Neuronal stem cell (in vitro differentiated cells): Measurements from ENCODE around the gene NOP53.

ENCODE experiments used
- DNase-seq: peaks from one replicate; pipeline ENCODE4 v3.0.0-alpha.2; 2013; ENCODE audit warnings: low spot score
- H2AFZ ChIP-seq: one replicate; pipeline ENCODE4 v1.6.1; 2013; ENCODE audit warnings: mild to moderate bottlenecking, low read length, inconsistent platforms
- H2AK5ac ChIP-seq: 2 replicates; pipeline ENCODE4 v1.6.1; 2013; ENCODE audit warnings: low read depth, mild to moderate bottlenecking, inconsistent platforms, low read length, moderate library complexity, mixed read lengths
- H2BK120ac ChIP-seq: 2 replicates; pipeline ENCODE4 v1.6.1; 2013; ENCODE audit warnings: low read depth, mild to moderate bottlenecking, inconsistent platforms, low read length, moderate library complexity, mixed read lengths
- H2BK12ac ChIP-seq: one replicate; pipeline ENCODE4 v1.6.1; 2013; ENCODE audit warnings: low read length, inconsistent platforms
- H2BK15ac ChIP-seq: 2 replicates; pipeline ENCODE4 v1.6.1; 2013; ENCODE audit warnings: mild to moderate bottlenecking, low read length, inconsistent platforms, mixed read lengths
- H2BK5ac ChIP-seq: one replicate; pipeline ENCODE4 v1.6.1; 2013; ENCODE audit warnings: inconsistent platforms, mild to moderate bottlenecking, low read length, moderate library complexity
- H3K14ac ChIP-seq: one replicate; pipeline ENCODE4 v1.6.1; 2013; ENCODE audit warnings: low read length, inconsistent platforms
- H3K18ac ChIP-seq: 2 replicates; pipeline ENCODE4 v1.6.1; 2013; ENCODE audit warnings: low read length, inconsistent platforms
- H3K23ac ChIP-seq: 2 replicates; pipeline ENCODE4 v1.6.1; 2013; ENCODE audit warnings: low read depth, mild to moderate bottlenecking, mixed read lengths, low read length, inconsistent platforms; ENCODE audit not compliant: poor library complexity
- H3K27ac ChIP-seq: replicated peaks from 3 replicates; pipeline ENCODE4 v1.5.1; 2013; ENCODE audit warnings: low read length, inconsistent platforms
- H3K27me3 ChIP-seq, 3 experiments: 2 replicates each; pipeline ENCODE4 v1.6.1; 2013; ENCODE audit warnings: low read length in 3 of 3, mild to moderate bottlenecking in 2 of 3, inconsistent platforms in 1 of 3, low read depth in 1 of 3, mixed read lengths in 1 of 3, moderate library complexity in 1 of 3; ENCODE audit not compliant: control insufficient read depth in 3 of 3, insufficient read depth in 3 of 3
- H3K36me3 ChIP-seq, 2 donors: replicated peaks in 1 of 2; 2 replicates each; pipeline ENCODE4 v1.6.1; 2013; ENCODE audit warnings: low read length in 2 of 2; ENCODE audit not compliant: control insufficient read depth in 2 of 2, insufficient read depth in 2 of 2
- H3K4ac ChIP-seq: 2 replicates; pipeline ENCODE4 v1.6.1; 2013; ENCODE audit warnings: inconsistent platforms, mild to moderate bottlenecking, low read length, moderate library complexity
- H3K4me1 ChIP-seq, 2 donors: 1 replicate in 1 of 2; 2 replicates in 1 of 2; pipeline ENCODE4 v1.6.1; 2013; ENCODE audit warnings: low read length in 2 of 2, low read depth in 1 of 2; ENCODE audit not compliant: control insufficient read depth in 2 of 2, insufficient read depth in 1 of 2
- H3K4me2 ChIP-seq: one replicate; pipeline ENCODE4 v1.6.1; 2013; ENCODE audit warnings: mild to moderate bottlenecking, low read length, inconsistent platforms; ENCODE audit not compliant: insufficient read depth, poor library complexity, severe bottlenecking
- H3K4me3 ChIP-seq, 2 donors: 2 replicates each; pipeline ENCODE4 v1.5.1; 2013; ENCODE audit warnings: low read length in 2 of 2, mild to moderate bottlenecking in 2 of 2, inconsistent platforms in 1 of 2, moderate library complexity in 1 of 2
- H3K79me1 ChIP-seq: one replicate; pipeline ENCODE4 v1.6.1; 2013; ENCODE audit warnings: low read depth, mild to moderate bottlenecking, inconsistent platforms, low read length, moderate library complexity
- H3K9ac ChIP-seq: one replicate; pipeline ENCODE4 v1.6.1; 2013; ENCODE audit warnings: mild to moderate bottlenecking, low read depth, low read length, inconsistent platforms; ENCODE audit not compliant: poor library complexity
- H3K9me3 ChIP-seq, 2 donors: replicated peaks in 1 of 2; 2 replicates each; pipeline versions ENCODE3 to v1.6.1; 2013; ENCODE audit warnings: low read length in 2 of 2, mild to moderate bottlenecking in 2 of 2, inconsistent platforms in 1 of 2, low read depth in 1 of 2, mixed read lengths in 1 of 2, moderate library complexity in 1 of 2; ENCODE audit not compliant: control insufficient read depth in 2 of 2, insufficient read depth in 1 of 2
- H4K8ac ChIP-seq: one replicate; pipeline ENCODE4 v1.6.1; 2013; ENCODE audit warnings: low read depth, mild to moderate bottlenecking, inconsistent platforms, low read length, moderate library complexity
- H4K91ac ChIP-seq: one replicate; pipeline ENCODE4 v1.6.1; 2013; ENCODE audit warnings: low read length, low read depth, mild to moderate bottlenecking, inconsistent platforms; ENCODE audit not compliant: poor library complexity
- WGBS, 2 donors: extraction: QIAGEN DNeasy Blood & Tissue Kit; methylation state at CpG; one replicate each; pipeline ENCODE4 v1.1.7; 2013; ENCODE audit warnings: missing lambda C conversion rate in 2 of 2, mixed read lengths in 1 of 2; ENCODE audit not compliant: insufficient read length in 2 of 2, insufficient replicate concordance in 1 of 2; ENCODE audit errors: extremely low coverage in 2 of 2; 5-methylcytosine and 5-hydroxymethylcytosine counted together

NOP53 gene

GRCh38 chr19:47704656-47705055 is 40.7 kb upstream of the NOP53 start:
- no peak overlapping the region for H4K91ac ChIP-seq
- H3K4me3 ChIP-seq = no peak overlapping the region
- DNase-seq = no peak
- no peak overlapping the region for H3K14ac ChIP-seq
- H3K23ac ChIP-seq = no peak overlapping the region
- no peak overlapping the region for H2BK5ac ChIP-seq
- H4K8ac ChIP-seq = no peak overlapping the region
- H2BK120ac ChIP-seq = no peak overlapping the region
- H3K9ac ChIP-seq = no peak overlapping the region
- no CpG with 5 or more reads among the region's 3 CpGs for WGBS, 2 donors
- peaks cover 15 to 28% of the 10 kb centered on the region in 2 donors for H3K36me3 ChIP-seq
- H2BK15ac ChIP-seq = no peak overlapping the region
- no peak overlapping the region for H3K18ac ChIP-seq
- no peak overlapping the region for H2AFZ ChIP-seq
- H3K27me3 ChIP-seq = no peaks in the 10 kb centered on the region
- no peak overlapping the region for H2BK12ac ChIP-seq
- no peak overlapping the region for H3K4ac ChIP-seq
- no peak overlapping the region for H3K4me2 ChIP-seq
- no peaks in the 10 kb centered on the region for H3K9me3 ChIP-seq
- no peaks in the 10 kb centered on the region for H3K4me1 ChIP-seq
- H3K27ac ChIP-seq = no peak overlapping the region
- H3K79me1 ChIP-seq = peaks cover 6% of the 10 kb centered on the region
- no peak overlapping the region for H2AK5ac ChIP-seq

- H3K79me1 ChIP-seq = peaks cover 5% of the 10 kb centered on the region
- no peak overlapping the region for H3K9ac ChIP-seq
- no peak overlapping the region for H2BK5ac ChIP-seq
- H3K14ac ChIP-seq = no peak overlapping the region
- no CpG with 5 or more reads among the region's 22 CpGs for WGBS, 2 donors
- DNase-seq = peak; percentile 60
- no peaks in the 10 kb centered on the region for H3K9me3 ChIP-seq
- H3K4me2 ChIP-seq = no peak overlapping the region
- no peak overlapping the region for H3K27ac ChIP-seq
- H3K4me1 ChIP-seq = no peaks in the 10 kb centered on the region
- H2BK120ac ChIP-seq = no peak overlapping the region
- H2BK15ac ChIP-seq = no peak overlapping the region
- no peak overlapping the region for H4K91ac ChIP-seq
- H3K18ac ChIP-seq = no peak overlapping the region
- no peak overlapping the region for H3K4me3 ChIP-seq
- H3K23ac ChIP-seq = peak overlapping the region; percentile 75
- no peak overlapping the region for H4K8ac ChIP-seq
- no peak overlapping the region for H2AK5ac ChIP-seq
- H3K27me3 ChIP-seq = no peaks in the 10 kb centered on the region
- peaks cover 4 to 10% of the 10 kb centered on the region in 2 donors for H3K36me3 ChIP-seq
- H2AFZ ChIP-seq = peak overlapping the region; percentile 74
- H3K4ac ChIP-seq = no peak overlapping the region
- H2BK12ac ChIP-seq = no peak overlapping the region
Measured at GRCh38 chr19:47707135-47707925, 38.0 kb upstream of the NOP53 start.

- H3K79me1 ChIP-seq = peaks cover 3% of the 10 kb centered on the region
- no peaks in the 10 kb centered on the region for H3K4me1 ChIP-seq
- H4K8ac ChIP-seq = no peak overlapping the region
- no peak overlapping the region for H3K4me2 ChIP-seq
- peaks cover 0 to 8% (median 8%) of the 10 kb centered on the region in 3 experiments for H3K27me3 ChIP-seq
- H3K36me3 ChIP-seq = no peaks in the 10 kb centered on the region
- H3K4me3 ChIP-seq = no peak overlapping the region
- H3K9me3 ChIP-seq = peaks cover 7 to 12% of the 10 kb centered on the region in 2 donors
- no peak overlapping the region for H3K14ac ChIP-seq
- H2AK5ac ChIP-seq = no peak overlapping the region
- no peak overlapping the region for H3K4ac ChIP-seq
- no peak overlapping the region for H3K18ac ChIP-seq
- WGBS, 2 donors = no CpG with 5 or more reads among the region's 8 CpGs
- DNase-seq = no peak
- no peak overlapping the region for H2BK5ac ChIP-seq
- no peak overlapping the region for H3K23ac ChIP-seq
- H2BK15ac ChIP-seq = no peak overlapping the region
- no peak overlapping the region for H2BK12ac ChIP-seq
- H2BK120ac ChIP-seq = no peak overlapping the region
- no peak overlapping the region for H3K9ac ChIP-seq
- H3K27ac ChIP-seq = no peak overlapping the region
- no peak overlapping the region for H4K91ac ChIP-seq
- no peak overlapping the region for H2AFZ ChIP-seq
Measured at GRCh38 chr19:47711652-47712242, 33.6 kb upstream of the NOP53 start.
